HG03139 (cell line): Measurements from ENCODE around the gene TMOD3.

Experiments
- ATAC-seq: cut with Tn5 transposase; IDR thresholded peaks from one replicate; pipeline ENCODE4 v1.9.1; 2021; ENCODE audit not compliant: unreplicated experiment

TMOD3 gene

GRCh38 chr15:51825698-51826097, 3.8 kb upstream of the TMOD3 start:
- no peak for ATAC-seq

DNA sequence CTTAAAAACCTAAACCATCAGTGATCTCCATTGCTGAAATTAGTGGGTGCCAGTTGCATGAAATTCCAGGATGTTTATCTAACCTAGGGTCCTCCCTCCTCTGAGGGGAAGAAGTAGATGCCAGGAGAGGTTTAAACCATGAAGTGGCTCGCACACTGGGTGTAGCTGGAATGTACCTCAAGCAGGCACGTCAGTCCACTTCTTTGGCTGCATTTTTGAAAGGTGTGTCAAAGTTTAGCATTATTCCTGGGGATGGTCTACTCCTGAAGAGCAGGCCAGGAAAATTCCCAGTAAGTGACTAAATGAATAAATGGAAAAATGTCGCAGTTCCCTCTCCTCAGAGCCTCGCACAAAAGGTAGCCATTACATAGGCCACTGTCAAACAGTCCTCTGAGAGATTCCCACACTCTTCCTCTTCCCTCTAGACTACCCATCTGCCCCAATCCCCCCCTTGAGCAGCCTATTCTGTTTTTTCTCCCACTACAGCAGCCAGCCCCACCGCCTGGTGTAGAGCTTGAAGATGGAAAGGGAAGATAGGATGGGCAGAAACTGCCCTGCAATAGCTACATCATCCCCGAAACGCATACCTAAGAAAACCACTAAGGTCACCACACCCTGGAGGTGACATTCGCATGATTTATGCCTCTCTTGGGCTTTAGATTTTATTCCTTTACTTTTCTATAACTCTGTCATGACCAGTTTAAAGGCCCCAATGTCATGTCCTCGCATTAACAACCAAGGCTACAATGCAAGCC, 655 bp upstream of the TMOD3 start:
- no peak for ATAC-seq

- no peak for ATAC-seq
These were observed 888 bp downstream of the TMOD3 start for GRCh38 chr15:51830276-51830806.

- ATAC-seq = no peak
These were observed 4.3 kb downstream of the TMOD3 start for GRCh38 chr15:51833772-51834171.

- ATAC-seq = peak; percentile 38
These were observed 8.4 kb downstream of the TMOD3 start for GRCh38 chr15:51837792-51838251.

GRCh38 chr15:51838270-51838669, 8.8 kb downstream of the TMOD3 start:
- no peak for ATAC-seq

- no peak for ATAC-seq
These were observed 11.2 kb downstream of the TMOD3 start for GRCh38 chr15:51840692-51841091.

DNA sequence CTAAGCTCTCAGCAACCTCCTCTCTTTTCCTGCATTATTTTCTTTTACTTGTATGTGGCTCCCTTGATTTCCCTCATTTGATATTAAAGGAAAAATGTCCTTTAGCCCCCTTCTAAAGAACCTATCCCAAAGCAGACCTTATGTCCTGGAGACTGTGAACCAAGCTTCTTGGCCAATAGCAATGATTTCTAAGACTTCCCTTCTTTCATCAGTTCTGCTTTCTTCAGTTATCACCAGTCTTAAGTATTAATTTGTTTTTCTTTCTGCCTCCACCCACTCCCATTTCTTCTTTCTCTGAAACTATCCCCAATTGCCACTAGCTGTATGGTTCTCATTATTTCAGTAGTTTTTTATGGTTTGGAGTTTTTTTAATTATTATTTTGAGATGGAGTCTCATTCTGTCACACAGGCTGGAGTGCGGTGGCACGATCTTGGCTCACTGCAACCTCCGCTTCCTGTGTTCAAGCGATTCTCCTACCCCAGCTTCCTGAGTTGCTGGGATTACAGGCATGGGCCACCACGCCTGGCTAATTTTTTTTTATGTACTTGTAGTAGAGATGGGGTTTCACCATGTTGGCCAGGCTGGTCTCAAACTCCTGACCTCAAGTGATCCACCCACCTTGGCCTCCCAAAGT, 12.1 kb downstream of the TMOD3 start:
- no peak for ATAC-seq

GRCh38 chr15:51842265-51842664, 12.8 kb downstream of the TMOD3 start:
- ATAC-seq = no peak

DNA sequence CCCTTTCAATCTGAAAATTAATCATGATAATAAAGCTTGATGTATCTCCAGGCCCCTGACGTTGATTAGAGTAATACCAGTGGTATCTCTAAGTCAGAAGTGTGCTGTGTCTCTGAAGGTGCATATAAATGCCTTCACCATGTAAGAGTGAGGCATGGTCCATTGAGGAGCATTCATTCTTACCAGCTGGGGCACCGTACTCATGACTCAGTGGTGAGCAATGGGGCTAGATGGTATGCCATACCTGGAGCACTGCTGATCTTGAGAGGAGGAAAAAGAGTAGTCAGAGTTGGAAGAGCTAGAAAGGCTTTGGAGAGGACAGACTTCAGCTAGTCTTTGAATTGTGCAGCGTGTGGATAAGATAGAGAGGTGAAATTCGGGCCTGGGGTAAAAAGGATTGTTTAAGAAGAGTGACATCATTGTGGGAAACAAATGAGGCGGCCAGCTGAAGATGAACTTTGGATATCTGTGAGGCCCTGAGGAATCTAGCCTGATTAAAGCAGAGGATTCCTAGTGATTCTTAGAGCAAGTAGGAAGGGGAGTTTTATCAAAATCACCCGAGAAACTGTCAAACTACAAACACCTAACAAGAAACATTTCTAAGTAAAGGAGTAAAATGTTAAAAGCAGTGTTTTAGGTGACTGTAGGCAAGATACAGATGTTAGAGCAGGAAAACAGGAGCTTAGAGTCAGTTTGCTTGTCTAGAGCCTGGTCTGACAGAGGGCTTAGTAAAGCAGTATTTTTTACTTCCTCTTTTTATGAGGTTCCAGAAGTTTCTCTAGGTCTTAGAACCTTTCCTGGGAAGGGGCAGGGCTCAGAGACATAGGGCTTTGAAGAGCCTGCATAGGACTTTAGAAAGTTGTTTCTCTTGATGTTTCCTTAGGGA, 13.6 kb downstream of the TMOD3 start:
- no peak for ATAC-seq

GRCh38 chr15:51844747-51845426, 15.4 kb downstream of the TMOD3 start:
- no peak for ATAC-seq

GRCh38 chr15:51846066-51846462, 16.6 kb downstream of the TMOD3 start:
- ATAC-seq = no peak

DNA sequence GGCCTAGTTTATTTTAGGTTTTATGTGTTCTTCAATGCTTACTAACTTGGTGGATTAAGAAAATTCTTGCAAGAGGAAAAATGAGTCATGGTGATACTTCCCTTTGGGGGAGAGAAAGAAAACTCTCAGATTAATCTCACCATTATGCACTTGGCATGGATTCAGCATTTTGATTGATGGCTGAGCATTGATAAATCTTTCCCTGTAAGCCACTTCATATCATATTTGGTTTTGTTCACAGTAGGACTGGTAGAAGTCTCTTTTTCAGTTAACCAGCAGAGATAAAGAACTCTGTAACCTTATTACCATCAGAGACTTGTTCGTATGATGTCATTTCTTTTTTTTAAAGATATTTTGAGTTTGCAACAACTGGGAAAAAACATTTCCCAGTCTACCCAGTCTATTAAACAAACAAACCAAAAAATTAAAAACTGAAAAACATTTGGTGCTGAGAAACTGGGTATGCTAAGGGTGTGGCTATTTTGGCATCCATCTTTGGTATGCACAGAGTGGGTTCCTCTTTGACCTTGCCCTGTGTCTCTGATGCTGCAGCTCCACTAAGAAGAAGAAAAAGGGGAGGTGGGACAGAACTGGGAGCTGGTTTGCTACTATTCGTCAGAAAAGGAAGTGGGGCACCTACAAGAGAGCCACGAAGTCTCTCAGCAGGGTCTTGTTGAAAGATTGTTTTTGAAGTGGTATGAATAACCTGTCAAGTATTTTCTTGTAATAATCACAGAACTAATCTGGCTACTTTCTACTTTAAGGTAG, 17.2 kb downstream of the TMOD3 start:
- no peak for ATAC-seq

DNA sequence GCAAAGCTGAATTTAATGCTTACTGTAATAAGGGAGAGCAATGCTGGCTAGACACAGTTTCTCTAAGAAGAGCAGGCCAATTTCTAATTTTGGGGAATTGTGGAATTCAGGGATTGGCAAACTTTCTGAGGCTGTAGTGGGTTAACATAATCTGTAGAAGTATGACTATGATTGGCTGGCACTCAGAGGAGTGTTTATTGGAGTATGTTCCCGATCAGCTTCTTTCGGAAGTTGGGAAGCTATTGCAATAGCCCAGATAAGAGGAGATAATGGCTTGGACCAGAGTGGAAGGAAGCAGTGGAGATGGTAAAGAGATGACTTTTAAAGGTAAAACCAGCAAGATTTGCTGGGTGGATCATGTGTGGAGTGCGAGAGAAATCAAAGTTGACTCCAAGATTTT, 19.4 kb downstream of the TMOD3 start:
- ATAC-seq = no peak

DNA sequence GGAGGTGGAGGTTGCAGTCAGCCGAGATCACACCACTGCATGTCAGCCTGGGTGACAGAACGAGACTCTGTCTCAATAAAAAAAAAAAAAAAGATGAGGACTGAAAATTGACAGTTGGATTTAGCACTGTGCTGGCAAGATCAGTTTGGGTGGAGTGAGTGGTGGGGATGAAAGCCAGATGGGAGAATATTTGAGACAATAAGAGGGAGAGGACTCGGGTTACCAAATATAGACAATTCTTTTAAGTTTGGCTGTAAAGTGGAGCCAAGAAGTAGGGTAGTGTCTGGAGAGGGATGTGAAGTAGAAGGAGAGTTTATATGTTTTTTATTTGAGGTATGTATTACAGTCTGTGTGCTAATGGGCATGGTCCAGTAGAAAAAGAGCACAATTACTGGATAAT, 20.4 kb downstream of the TMOD3 start:
- ATAC-seq = no peak

DNA sequence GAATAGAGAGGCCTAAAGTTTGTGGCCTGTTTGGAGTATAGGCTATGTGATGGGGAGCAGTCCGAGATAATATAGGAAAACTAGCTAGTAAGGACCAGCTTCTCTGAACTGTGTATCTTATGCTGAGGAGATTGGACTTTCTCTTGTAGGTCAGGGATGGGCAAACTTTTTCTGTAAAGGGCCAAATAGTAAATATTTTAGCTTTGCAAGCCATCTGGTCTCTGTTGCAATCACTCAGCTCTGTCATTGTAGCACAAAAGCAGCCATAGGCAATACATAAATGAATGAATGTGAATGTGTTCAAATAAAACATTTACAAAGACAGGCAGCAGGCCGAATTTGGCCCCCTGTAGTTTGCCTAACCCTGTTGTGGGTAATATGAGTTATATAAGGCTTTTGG, 24.5 kb downstream of the TMOD3 start:
- no peak for ATAC-seq

DNA sequence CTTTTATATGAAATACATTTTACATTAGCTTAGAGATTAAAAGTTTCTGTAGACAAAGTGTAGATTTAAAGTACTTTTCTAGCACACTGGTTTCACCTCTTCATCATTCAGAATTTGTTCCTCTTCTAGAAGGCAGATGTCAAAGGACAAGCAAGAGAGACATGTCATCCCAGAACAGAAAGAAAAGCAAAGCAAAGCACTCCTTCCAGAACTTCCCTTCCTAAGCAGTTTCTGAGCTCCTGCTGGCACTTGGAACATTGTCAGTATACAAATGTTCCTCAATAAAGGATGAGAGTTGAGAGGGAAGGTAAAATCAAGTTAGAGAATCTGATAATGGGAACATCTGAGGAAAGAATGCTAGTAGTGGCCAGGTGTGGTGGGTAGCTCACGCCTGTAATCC, 26.2 kb downstream of the TMOD3 start:
- ATAC-seq = no peak

- no peak for ATAC-seq
These were observed 27.4 kb downstream of the TMOD3 start for GRCh38 chr15:51856714-51857380.

DNA sequence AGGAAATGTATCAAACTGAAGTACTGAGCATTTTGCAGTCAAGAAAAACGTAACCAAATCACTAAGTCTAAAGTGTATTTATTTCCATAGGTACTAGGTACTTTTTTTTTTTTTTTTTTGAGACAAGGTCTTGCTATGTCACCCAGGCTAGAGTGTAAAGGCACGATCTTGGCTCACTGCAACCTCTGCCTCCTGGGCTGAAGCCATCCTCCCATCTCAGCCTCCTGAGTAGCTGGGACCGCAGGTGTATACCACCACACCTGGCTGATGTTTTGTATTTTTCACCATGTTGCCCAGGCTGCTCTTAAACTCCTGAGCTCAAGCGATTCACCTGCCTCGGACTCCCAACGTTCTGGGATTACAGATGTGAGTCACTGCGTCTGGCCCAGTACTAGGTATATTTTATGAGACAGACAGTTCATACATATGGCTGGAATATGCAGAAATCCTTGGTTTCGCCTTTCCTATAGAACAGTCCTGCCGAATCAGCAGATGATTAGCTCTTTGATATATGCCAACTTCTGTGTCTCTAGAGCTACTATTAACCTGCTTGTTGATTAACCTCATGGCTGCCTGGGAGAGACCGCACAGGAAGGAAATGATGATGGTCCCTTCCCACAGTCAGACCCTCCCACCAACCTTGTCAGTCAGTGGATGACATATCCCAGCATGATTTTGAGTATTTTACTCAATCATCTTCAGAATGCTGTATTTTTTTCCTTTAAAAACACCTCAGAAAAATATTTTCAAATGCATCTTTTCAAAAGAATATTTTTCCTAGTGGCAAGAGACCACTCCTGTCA, 32.3 kb downstream of the TMOD3 start:
- ATAC-seq = peak; percentile 75
